Stimulated activated CD8-positive, alpha-beta memory T cell treated with anti-CD3 and anti-CD28 coated beads, Interleukin-15, amount 100 ng/mL, for 24 hours (primary cell): Measurements from ENCODE around the gene RNF214.

Experiments used
- DNase-seq: peaks from one replicate; pipeline ENCODE4 v3.0.0-alpha.2; 2020; ENCODE audit warnings: low read depth

RNF214 gene

GRCh38 chr11:117214404-117215110 lies 17.9 kb upstream of the RNF214 start:
- no peak for DNase-seq

DNA sequence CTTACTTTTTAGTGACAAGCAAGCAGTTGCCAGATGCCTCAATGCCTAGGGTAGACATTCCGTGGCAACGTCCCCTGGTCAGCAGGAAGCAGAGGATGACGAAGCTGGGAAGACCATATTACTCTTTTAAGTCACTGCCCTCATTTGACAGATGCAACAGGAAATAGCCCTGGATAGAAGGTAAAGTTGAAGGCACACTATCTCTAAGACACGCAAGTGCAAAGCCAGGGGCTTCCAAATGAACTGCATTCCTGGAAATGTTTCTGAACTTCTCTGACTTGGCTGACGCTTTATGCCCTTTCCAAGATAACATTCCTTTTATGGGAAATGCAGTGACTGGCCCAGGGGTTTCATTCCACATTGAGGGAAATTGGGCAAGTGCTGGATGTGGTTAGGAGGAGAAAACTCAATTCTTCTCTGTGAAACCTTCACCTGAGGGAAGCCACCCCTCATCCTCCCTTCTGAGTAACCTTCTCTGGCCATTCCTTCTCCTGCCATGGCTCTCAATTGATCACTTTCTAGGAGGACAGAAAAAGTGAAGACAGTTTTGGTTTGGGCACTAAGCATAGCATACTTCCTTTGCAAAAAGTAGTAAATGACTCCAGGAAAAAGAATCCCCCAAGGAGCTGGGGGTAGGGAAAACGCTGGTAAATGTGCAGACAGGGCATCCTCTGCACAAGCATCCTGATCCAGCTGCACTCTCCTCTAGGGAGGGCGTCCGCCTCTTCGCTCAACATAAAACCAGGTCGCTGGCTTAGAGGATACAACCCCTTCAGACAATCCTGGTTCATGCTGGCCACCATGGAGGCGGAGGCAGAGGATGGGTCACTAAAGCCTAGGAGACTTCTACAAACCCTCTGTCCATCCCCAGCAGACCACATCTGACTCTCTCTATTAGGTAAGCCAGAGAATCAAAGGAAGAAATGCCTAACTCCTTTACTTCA lies 15.1 kb upstream of the RNF214 start:
- no peak for DNase-seq

- no peak for DNase-seq
Observed at GRCh38 chr11:117218133-117218915, 14.1 kb upstream of the RNF214 start.

DNA sequence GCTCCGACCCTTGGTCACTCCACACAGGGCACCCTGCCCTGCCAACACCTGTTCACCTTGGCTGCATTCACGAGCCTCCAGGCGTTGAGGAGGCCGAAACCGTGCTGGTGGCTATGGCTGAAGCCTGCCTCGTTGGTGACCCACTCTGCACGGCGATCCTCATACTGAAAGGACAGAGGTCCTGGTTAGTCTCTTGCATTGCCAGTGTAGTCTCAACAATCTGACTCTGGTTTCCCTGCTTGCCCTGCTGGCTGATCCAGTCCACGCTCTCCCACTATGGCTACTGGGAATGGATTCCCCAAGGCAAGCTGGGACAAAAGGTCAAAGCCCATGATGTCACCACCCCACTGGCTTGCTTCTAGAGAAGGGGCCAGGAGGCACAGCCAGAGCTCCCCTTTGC lies 13.5 kb upstream of the RNF214 start:
- no peak for DNase-seq

DNA sequence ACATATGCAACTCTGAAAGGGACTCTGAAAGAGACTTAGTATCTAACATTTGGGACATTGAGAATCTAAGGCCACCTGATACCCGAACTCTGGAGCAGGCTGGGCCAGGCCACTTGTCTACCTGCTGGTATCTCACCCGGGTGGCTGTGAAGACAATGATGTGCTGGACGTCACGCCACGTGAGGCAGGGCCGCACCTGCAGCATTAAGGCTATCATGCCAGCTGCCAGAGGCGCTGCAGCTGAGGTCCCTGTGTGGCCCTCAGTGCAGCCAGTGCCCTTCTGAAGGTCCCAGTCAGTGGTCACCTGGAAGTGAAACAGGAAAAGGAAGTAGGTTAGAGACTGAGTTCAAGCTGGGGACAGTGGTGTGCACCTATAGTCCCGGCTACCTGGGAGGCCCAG lies 13.0 kb upstream of the RNF214 start:
- no peak for DNase-seq

GRCh38 chr11:117219995-117220394 lies 12.5 kb upstream of the RNF214 start:
- DNase-seq, result no peak

DNA sequence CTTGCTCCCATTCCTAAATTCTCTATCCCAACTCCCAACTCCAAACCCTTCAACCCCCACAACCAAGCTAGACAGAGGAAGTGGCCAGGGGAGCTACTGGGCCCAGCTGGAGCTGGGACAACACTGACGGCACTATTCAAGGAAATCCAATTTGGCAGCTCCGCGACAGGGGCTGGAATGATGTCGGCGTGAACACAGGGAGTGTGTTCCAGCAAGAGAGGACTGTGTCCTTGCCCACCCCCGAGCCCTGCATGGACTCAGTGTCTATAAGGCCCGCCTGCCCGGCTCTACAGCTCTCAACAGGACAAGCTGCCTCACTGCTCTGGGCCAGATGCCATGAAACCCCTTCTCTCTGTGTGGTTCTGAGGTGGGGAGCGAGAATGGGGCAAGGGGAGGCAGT lies 11.9 kb upstream of the RNF214 start:
- DNase-seq, result no peak

DNA sequence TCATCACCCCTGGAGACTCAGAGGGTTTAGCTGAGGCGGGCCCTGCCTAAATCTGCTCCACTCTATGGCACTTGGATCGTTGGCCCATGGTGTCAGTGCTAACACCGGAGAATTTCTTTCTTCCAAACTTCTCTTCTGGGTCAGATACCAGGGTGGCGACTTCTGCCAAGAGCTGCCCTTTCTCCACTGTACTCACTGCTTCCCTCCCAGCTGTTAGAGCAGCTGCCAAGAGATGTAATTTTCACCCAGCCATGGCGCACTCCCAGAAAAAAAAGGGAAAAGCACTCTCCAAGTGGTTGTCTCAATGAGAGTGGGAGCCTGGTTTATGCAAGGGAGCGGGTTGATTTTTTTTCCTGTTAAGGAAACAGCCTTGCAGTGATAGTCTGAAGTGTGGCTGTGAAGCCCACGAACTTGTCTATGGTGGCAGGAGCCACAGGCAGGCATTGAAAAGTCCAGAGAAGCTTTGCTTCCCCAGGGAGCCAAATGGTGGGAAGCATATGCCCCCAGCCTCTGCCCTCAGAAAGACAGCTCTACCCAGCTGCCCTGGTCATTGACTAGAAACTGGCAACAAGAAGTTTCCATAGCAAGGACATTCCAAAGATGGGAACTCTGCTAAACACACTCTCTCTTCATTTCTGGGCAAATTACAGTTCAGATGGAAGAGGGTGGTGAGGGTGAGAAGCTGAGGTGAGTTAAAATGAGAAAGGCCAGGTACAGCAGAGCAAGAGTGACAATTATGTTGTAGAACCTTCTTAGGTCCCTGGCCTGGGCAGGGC lies 11.3 kb upstream of the RNF214 start:
- no peak for DNase-seq

DNA sequence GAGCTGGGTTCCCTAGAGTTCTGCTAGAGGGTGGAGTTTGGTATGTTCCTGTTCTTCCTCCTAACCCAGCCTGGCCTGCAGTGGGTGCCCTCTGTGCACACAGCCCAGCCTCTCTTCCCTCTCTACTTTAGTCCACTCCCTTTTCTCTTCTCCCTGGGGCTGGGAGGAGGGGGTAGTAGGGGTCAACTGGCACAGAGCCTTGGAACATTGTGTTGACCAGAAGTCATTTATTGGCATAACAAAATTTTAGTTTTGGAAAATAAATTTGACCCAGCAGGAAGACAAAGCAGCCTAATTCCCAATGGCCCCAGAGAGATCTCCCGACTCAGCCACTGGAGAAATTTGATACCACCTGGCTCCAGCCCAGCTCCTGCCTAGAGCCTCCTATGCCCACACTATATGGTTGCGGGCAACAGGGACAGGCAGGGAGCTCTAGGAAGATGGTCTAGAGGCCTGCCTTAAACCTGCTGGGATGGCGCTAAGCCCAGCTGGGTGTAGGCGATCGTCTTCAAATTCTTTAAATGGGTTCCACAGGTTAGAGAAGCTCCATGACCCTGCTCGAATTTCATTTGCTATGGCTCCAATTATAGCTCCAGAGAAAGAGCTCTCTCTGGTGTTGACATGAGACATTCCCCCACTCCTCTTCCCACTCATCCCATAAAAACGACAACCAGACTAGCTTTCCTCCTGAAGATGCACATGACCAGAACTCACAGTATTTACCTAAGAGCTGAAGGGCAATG lies 10.5 kb upstream of the RNF214 start:
- DNase-seq, result no peak

DNA sequence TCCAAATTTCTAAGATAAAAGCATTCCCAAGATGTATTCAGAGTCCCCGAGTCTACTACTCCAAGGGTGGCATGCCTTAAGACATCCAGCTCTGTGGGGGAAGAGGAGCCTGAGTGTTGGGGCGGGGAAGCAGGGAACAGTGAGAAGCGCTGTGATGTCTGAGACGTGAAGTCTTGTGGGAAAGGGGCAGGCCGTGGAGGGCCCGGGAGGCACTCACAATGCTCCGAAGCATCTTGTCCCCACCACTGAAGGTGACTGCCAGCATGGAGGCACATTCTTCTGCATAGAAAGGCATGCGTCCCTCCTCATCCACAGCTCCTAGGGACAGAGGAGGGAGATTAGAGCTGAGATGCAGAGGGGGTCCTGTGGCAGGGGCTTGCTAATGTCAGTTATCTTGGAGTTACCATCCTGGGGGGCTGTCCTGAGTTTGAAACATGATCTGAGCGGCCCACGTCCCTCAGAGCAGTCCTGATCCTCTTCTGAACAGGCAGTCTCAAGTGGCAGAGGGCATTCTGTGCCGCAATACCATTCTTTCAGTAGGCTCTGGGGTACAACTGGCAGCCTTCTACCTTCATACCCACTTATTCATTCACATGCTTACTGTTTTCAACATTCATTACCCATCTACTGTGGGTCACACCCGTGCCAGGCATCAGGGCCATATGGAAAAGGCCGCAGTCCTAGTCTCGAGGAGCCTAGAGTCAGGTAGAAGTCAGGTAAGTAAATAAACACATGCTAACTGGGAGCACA lies 9.3 kb upstream of the RNF214 start:
- DNase-seq, result no peak

GRCh38 chr11:117223741-117224689 lies 8.5 kb upstream of the RNF214 start:
- DNase-seq, result no peak

GRCh38 chr11:117225553-117226170 lies 6.8 kb upstream of the RNF214 start:
- DNase-seq, result no peak

GRCh38 chr11:117226388-117227385 lies 5.8 kb upstream of the RNF214 start:
- DNase-seq, result no peak

- no peak for DNase-seq
Observed at GRCh38 chr11:117228091-117228490, 4.4 kb upstream of the RNF214 start.

DNA sequence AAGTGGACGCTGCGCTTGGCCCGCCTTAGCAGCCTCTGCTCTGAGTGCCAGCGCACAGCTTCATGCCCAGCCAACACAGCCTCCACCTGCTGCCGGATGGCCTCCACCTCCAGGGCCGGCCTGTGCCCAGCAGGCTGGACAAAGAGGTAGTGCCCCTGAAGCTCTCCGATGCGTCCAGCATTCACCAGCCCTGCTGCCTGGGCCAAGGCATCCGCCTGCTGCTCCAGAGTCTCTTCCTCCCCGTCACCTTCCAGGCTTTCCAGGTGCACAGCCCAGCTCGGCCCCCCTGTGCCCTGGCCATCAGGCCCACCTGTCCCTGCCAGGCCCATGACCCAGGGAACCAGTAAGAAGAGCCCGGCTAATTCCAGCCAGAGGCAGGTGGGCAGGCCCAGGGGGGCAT lies 3.1 kb upstream of the RNF214 start:
- DNase-seq, result no peak

DNA sequence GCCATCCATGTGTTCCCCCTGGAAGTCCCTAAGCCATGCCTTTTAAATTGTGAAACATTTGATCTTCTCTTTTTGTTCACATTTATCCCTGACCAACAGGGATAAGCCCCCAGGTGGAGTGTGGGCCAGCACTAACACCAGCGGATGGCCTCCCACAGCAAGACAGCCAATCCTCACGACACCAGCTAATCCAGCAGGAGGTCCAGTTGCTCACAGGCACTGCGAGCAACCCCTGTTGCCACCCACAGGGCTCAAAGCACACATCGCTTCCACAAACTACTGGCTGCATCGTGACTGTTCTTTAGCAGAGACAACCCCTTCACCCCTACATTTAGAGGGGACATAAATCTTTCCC lies 2.6 kb upstream of the RNF214 start:
- DNase-seq, result no peak

DNA sequence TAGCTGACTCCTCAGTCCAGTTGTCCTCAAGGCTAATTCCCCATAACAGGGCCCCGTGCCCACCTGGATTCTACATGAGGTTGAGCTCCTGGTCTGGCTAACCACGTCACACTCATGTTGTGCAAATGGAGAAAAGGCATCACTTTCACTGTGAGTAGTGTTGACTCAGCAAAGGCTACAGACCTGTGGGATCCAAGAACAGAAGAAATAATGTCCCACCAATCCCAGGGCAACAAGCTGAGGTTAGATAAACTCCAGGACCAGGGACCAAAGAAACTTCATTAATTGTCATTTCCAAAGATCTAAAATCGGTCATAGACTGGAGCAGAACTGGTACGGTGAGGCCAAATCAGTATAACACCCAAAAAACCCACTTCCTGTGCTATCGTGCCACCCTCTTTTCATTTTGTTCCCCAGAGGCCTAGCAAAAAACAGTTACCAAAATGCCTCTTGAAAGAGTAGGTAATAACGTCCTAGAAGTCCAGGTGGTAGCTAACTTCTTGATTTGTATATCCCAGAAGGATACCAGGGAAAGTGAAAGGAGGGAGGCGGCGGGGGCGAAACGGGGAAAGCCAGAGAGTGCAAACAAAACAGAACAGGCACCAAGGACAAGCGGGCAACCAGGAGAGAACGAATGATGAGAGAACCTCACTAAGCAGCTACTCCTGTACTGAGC lies 2.0 kb upstream of the RNF214 start:
- DNase-seq, result no peak
